Psoas muscle (tissue), 8 donors: ENCODE data around the gene KIF13A. TPM values are rescaled to one million over a fixed set of nuclear protein-coding genes. Genes with fewer than 3 reads are reported as not detected.
"Not testable (repeated sequence)": the region's sequence is repeated elsewhere in the genome, so short reads cannot be mapped to it uniquely, and the experiment has no call there.

Experiments
- ATAC-seq, 4 donors: fragments of 200-7000 bp; cut with Tn5 transposase; one replicate each; pipeline ENCODE4 v1.9.1; 2020; ENCODE audit warnings: moderate library complexity in 3 of 4, mild to moderate bottlenecking in 2 of 4
- DNase-seq, 2 donors: peaks; one replicate each; pipeline ENCODE4 v3.0.0-alpha.2; 2020
- H3K27ac ChIP-seq: fragments of 200-600 bp; one replicate; pipeline ENCODE4 v1.8.0; 2022
- H3K27me3 ChIP-seq, 3 donors: fragments of 200-600 bp in 1 of 3; one replicate each; pipeline versions ENCODE4 v1.6.1 to v1.8.0; 2013 to 2022; ENCODE audit warnings: low read length in 2 of 3, mild to moderate bottlenecking in 2 of 3, moderate library complexity in 1 of 3; ENCODE audit not compliant: insufficient read depth in 3 of 3
- H3K36me3 ChIP-seq, 2 donors: fragments of 200-600 bp in 1 of 2; one replicate each; pipeline versions ENCODE4 v1.6.1 to v1.8.0; 2013 to 2022; ENCODE audit warnings: low read depth in 1 of 2, mild to moderate bottlenecking in 1 of 2, moderate library complexity in 1 of 2; ENCODE audit not compliant: insufficient read depth in 1 of 2
- H3K4me1 ChIP-seq: fragments of 200-600 bp; one replicate; pipeline ENCODE4 v1.8.0; 2022
- H3K4me3 ChIP-seq: fragments of 200-600 bp; one replicate; pipeline ENCODE4 v1.8.0; 2022; ENCODE audit warnings: mild to moderate bottlenecking
- H3K9me3 ChIP-seq: fragments of 200-600 bp; one replicate; pipeline ENCODE4 v1.8.0; 2022
- WGBS, 3 donors: extraction: QIAGEN DNeasy Blood & Tissue Kit; methylation state at CpG; one replicate each; pipeline versions ENCODE4 v1.1.6 to v1.1.7; 2013; 5-methylcytosine and 5-hydroxymethylcytosine counted together
- intact Hi-C, 2 donors: fragments of 100-400 bp; cut with DNase I; formaldehyde crosslinking; loops; one replicate each; pipeline versions ENCODE4 v1.11.0 to v1.14.2; 2022
- polyA plus RNA-seq, 3 donors: library from polyadenylated mRNA; stranded (reverse); fragments of 200-250 nt; gene quantifications; one replicate each; pipeline ENCODE4 v1.2.3, GENCODE V29; 2013
- total RNA-seq, 4 donors: library from RNA; stranded (reverse); fragmentation: NEBNext Ultra II Directional in 2 of 4; extraction: Animal tissue kit (Norgen Biotek cat#: 25700) in 2 of 4; gene quantifications; one replicate each; pipeline versions ENCODE4 v1.2.1 to v1.2.4, GENCODE V29; 2021 to 2023
- TF ChIP-seq, protein P1 (sequence below): fragments of 200-600 bp; IDR thresholded peaks from one replicate; pipeline ENCODE4 v1.8.0; 2022; ENCODE audit warnings: antibody characterized with exemption
- donor health status: healthy with polysubstance abuse.
- donor health status: DM: no; HTN: no; CAD: no; lungs with moderate emphysema.
- donor health status: Bipolar disorder and iron deficiency.
- donor health status: healthy.
- donor health status: DM: yes; HTN: yes; CAD: no.
- donor health status: DM: no; HTN: no; CAD: no.
- donor health status: DM: no; HTN: no; CAD: no.
- donor health status: DM: yes; HTN: yes; CAD: no.

KIF13A gene
- total and polyA plus RNA-seq, 7 donors: 17.0 to 80.2 (median 70.4) TPM

GRCh38 chr6:18023891-18024290 lies 36.5 kb upstream of the KIF13A start:
- no peaks in the 10 kb centered on the region for H3K9me3 ChIP-seq
- no peak overlapping the region for H3K27ac ChIP-seq
- no peaks in the 10 kb centered on the region for H3K36me3 ChIP-seq
- TF ChIP-seq, protein P1, sequence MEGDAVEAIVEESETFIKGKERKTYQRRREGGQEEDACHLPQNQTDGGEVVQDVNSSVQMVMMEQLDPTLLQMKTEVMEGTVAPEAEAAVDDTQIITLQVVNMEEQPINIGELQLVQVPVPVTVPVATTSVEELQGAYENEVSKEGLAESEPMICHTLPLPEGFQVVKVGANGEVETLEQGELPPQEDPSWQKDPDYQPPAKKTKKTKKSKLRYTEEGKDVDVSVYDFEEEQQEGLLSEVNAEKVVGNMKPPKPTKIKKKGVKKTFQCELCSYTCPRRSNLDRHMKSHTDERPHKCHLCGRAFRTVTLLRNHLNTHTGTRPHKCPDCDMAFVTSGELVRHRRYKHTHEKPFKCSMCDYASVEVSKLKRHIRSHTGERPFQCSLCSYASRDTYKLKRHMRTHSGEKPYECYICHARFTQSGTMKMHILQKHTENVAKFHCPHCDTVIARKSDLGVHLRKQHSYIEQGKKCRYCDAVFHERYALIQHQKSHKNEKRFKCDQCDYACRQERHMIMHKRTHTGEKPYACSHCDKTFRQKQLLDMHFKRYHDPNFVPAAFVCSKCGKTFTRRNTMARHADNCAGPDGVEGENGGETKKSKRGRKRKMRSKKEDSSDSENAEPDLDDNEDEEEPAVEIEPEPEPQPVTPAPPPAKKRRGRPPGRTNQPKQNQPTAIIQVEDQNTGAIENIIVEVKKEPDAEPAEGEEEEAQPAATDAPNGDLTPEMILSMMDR: no peak
- no peaks in the 10 kb centered on the region for H3K27me3 ChIP-seq
- no peak for ATAC-seq
- no peak overlapping the region for H3K4me3 ChIP-seq
- intact Hi-C loops: no loop called here
- WGBS, 3 donors: 90 to 96% (median 94%) methylated on average over 4 of the region's 4 CpGs
- no peak for DNase-seq
- no peaks in the 10 kb centered on the region for H3K4me1 ChIP-seq

GRCh38 chr6:18022398-18023231 lies 35.2 kb upstream of the KIF13A start:
- no peaks in the 10 kb centered on the region for H3K36me3 ChIP-seq
- intact Hi-C loops: no loop called here
- no peak for DNase-seq
- H3K27ac ChIP-seq: no peak overlapping the region
- ATAC-seq: no peak
- no peaks in the 10 kb centered on the region for H3K4me1 ChIP-seq
- H3K27me3 ChIP-seq: no peaks in the 10 kb centered on the region
- 59 to 64% (median 62%) methylated on average over 11 of the region's 11 CpGs for WGBS, 3 donors
- H3K9me3 ChIP-seq: no peaks in the 10 kb centered on the region
- TF ChIP-seq, protein P1: no peak
- H3K4me3 ChIP-seq: no peak overlapping the region

DNA sequence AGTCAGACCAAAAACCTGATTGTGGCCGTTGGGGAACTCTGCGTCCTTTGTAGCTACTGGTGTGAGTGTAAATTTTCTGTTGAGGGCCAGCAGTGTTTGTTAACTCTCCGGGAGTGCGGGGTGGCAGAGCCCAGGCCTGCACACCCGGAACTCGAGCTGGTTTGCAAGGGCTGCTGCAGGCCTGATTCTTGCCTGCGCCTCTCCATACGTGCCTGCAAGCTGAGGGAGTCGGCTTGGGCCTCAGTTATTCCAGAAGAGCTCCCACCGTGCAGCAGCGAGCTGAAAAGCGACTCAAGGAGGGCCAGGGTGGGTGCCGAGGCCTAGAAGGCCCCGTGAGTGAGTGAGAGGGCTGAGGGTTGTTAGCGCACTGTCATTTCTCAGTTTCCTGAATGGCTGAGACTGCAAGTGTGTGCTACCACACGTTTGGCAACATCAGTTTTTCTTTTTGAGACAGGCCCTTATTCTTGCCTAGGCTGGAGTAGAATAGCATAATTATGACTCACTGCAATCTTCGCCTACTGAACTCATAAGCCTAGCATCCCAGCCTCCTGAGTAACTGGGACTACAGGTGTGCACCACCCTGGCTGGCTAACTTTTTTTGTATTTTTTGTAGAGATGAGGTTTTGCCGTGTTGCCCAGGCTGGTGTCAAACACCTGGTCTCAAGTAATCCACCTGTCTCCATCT lies 33.9 kb upstream of the KIF13A start:
- ATAC-seq (no peak), DNase-seq (no peak)
- no peak overlapping the region for H3K4me3 ChIP-seq
- no peaks in the 10 kb centered on the region for H3K4me1 ChIP-seq
- TF ChIP-seq, protein P1: no peak
- 85 to 91% (median 87%) methylated on average over 18 of the region's 18 CpGs for WGBS, 3 donors
- no peaks in the 10 kb centered on the region for H3K36me3 ChIP-seq
- H3K9me3 ChIP-seq: no peaks in the 10 kb centered on the region
- no peaks in the 10 kb centered on the region for H3K27me3 ChIP-seq
- intact Hi-C loops: no loop called here
- no peak overlapping the region for H3K27ac ChIP-seq

DNA sequence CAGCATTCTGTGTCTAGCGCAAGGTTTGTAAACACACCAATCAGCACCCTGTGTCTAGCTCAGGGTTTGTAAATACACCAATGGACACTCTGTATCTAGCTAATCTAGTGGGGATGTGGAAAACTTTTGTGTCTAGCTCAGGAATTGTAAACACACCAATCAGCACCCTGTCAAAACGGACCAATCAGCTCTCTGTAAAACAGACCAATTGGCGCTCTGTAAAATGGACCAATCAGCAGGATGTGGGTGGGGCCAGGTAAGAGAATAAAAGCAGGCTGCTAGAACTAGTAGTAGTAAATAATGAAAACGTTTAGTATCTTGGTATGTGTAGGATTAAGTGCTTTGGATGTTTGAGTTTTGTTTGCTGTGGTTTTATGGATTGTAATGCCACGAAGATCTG lies 33.1 kb upstream of the KIF13A start:
- intact Hi-C loops, H3K27ac ChIP-seq, ATAC-seq, H3K4me3 ChIP-seq, H3K27me3 ChIP-seq, H3K36me3 ChIP-seq, H3K4me1 ChIP-seq, H3K9me3 ChIP-seq, DNase-seq: not testable (repeated sequence)
- WGBS, 3 donors: 89 to 90% (median 89%) methylated on average over 5 of the region's 5 CpGs
